ENCODE results near the gene SEZ6. TPM values are rescaled to one million over a fixed set of nuclear protein-coding genes. Genes with fewer than 3 reads are reported as not detected.

Gene SEZ6
- total RNA-seq, result not detected in 2 replicates

GRCh38 chr17:29005936-29006511 lies at the start of gene SEZ6:
SEZ6 (minus strand) TSS chr17:29006033; CDS start chr17:29005869, 164 bp downstream.

GRCh38 chr17:29042679-29043538 lies 37.1 kb upstream of the SEZ6 start, which contains the start of gene PIPOX:
PIPOX (plus strand) TSS chr17:29043141; CDS start chr17:29043226, 85 bp downstream.

GRCh38 chr17:28951428-28951990 lies 54.3 kb downstream of the SEZ6 start, which contains the start of gene PHF12:
PHF12 (minus strand) TSS chr17:28951518; CDS start chr17:28950960, 558 bp downstream.

Other genes with a start within 250 kb of the SEZ6 start
- 1.4 and 3.0 TPM in 2 replicates for gene FAM222B, start 163.2 kb downstream of the SEZ6 start, total RNA-seq
- gene ERAL1, start 151.0 kb downstream of the SEZ6 start, total RNA-seq, result 12.7 and 15.6 TPM in 2 replicates
- 34.3 and 39.2 TPM in 2 replicates for gene FLOT2, start 108.3 kb downstream of the SEZ6 start, total RNA-seq
- 2.4 and 6.7 TPM in 2 replicates for gene DHRS13, start 103.0 kb downstream of the SEZ6 start, total RNA-seq
- 11.5 and 11.7 TPM in 2 replicates for gene PHF12, start 54.5 kb downstream of the SEZ6 start, total RNA-seq
- 2.6 and 2.7 TPM in 2 replicates for gene PIPOX, start 37.1 kb upstream of the SEZ6 start, total RNA-seq
- gene MYO18A, start 174.4 kb upstream of the SEZ6 start, total RNA-seq, result 32.4 and 53.3 TPM in 2 replicates
- gene CRYBA1, start 240.8 kb upstream of the SEZ6 start, total RNA-seq, result not detected in 2 replicates